ENCODE measurements around the gene DTX3L.

DNA sequence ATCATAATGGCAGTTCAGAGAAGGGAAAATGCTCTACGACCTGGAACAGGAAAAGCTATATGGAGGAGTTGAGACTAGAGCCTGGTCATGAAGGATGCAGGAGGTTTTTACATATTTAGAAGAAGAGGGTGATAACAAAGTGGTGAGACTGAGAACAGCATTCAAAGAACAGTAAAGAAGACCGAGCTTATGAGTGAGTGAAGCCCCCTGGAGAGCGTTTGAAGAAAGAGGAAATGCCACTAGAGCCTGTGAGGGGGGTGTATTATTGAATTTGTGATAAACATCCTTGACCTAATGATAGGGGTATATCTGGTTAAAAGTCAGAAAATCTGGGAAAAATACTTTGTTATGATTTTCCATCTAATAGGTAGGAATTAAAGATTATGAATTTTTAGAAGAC, 4.2 kb upstream of the DTX3L start:
- TF ChIP-seq FOXK2 (IDR thresholded peaks at IDR 0.05) (no peak), BHLHE40 (IDR thresholded peaks at IDR 0.05; ENCODE audit: borderline replicate concordance) (no peak), CTBP1 (IDR thresholded peaks at IDR 0.05; ENCODE audit: borderline replicate concordance) (no peak), SUZ12 (IDR thresholded peaks at IDR 0.05) (no peak)
